Measurements from ENCODE around the gene ZFAND3.
A peak's percentile ranks its signal among the peaks of the same experiment; 100 is the strongest.

The ZFAND3 gene

DNA sequence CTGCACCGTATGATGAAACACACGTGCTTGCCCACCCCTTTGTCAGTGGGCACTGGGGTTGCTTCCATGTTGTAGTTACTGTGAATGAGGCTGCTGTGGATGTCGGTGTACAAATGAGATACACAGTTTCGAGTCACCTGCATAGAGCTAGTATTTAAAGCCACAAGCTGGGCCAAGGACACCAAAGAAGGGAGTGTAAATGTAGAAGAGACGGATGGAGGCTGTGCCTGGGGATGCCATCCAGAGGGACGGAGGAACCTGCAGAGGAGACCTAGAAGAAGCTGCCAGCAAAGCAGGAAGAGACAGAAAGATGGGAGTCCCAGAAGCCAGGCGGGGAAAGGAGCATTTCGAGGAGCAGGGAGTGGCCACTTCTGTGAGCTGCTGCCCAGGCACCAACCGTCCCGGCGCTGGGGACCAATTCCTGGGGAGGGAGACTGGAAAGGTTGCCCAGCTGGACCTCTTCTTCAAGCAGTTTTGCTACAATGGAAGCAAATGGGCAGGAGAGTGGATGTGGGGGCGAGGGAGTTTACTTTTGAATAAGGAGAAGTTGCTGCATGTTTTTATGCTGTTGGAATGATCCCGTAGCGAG lies 339.3 kb downstream of the ZFAND3 start:
- no peak for DNase-seq

DNA sequence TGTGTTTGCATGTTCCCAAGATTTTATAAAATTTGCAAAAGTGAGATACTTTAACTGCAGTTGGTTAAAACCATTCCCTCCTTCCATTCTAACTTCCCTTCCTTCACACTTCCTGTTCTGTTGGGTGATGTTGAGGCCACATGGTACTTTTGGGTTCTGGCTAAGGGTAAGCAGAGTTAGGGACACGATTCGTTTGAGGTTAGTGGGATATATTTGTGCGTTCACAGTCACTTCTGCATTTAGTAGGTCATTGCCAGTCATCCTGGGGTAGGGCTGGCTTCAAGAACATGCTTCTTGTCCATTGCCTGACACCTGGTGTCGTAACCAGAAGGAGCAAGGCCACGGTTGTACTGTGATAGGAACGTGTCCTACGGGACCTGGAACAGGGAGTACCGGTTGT lies 340.1 kb downstream of the ZFAND3 start:
- DNase-seq = no peak

DNA sequence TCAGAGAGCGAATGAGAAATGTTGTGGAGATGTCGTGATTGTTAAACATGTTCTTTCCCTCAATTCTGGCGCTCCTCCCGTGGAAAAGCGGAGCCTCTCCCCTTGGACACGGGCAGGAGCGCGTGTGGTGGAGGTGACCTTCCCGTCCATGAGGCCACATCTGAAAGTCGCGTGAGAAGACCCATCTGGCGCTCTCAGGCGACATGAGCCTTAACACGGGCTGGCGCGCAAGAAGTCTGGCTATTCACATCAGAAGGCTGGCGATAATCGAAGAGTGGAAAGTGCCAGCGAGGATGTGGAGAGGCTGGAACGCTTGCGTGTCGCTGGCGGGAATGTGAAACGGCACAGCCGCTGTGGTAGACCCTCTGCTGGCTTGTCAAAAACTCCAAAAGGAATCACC lies 341.3 kb downstream of the ZFAND3 start:
- DNase-seq = no peak

DNA sequence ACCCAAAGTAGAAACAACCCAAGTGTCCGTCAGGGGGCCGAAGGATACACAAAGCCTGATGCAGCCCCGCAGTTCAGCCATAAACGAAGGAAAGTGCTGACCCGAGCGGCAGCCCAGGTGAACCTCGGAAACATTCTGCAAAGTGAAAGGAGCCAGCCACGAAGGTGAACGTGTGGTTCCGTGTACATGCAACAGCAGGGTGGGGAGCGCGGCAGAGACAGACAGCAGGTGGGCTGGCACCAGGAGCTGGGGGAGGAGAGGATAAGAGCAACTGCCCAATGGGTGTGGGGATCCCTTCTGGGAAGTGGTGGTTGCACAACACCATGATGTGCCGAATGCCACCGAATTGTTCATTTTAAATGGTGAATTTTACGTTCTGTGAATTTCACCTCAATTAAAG lies 341.8 kb downstream of the ZFAND3 start:
- DNase-seq = no peak

DNA sequence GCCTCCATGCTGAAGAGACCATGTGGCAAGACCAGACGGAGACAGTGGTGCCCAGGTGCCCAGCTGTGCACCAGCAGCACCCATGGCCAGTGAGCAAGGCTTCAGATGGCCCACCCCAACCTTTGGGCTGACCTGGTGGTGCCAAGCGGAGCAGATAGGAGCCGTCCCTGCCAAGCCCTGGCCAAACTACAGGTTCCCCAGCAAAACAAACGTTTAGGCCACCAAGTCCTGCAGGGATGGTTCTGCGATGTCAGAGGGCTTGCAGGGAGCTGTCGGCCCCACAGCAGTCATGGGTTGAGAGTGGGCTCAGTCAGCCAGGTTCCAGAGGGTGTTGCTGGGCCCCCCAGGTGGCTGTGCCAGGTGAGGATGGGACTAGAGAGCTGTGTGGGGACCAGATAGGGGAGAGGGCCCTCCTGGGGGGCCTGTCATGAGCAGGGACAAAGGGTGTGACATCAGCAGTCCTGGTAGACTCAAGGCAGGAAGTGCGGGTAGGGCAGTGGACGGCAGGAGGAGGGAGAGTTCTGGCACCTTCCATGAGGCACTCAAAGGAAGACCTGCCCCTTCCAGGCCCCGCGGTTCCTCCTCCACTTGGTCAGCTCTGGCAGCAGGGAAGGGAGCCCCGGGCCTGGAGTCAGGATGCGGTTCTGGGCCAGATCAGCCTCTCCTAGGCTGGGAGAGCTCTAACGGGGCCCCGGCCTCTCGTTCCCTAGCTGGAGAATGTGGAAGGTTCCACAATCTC lies 342.4 kb downstream of the ZFAND3 start:
- no peak for DNase-seq

DNA sequence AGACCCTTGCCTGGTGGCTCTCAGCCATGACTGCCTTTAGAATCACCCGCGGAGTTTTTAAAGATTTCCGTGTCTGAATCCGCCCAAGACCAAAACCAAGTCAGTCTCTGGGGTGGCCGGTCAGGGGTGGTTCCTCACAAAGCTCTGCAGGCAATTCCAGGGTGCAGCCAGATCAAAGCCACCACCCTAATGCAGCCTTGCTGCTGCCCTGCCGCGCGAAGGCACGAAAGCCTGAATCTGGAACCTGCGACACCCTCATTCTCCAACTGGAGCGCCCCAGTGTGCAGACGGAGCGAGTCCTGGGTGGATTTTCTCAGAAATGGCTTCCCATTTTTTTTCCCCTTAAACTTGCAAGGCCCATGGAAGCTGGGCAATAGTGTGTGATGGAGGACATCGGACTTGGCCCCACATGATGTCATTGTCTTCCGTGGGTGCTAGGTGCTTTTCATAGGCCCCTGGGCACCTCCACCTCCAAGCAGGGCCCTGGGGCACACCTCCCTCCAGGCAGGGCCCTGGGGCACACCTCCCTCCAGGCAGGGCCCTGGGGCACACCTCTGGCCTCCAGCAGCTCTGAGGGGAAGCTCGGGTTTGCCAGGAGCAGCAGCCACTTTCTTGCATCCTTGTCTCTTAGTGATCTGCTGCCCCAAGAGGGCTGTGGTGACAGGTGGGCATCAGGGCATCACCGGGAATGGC lies 343.1 kb downstream of the ZFAND3 start:
- no peak for DNase-seq

DNA sequence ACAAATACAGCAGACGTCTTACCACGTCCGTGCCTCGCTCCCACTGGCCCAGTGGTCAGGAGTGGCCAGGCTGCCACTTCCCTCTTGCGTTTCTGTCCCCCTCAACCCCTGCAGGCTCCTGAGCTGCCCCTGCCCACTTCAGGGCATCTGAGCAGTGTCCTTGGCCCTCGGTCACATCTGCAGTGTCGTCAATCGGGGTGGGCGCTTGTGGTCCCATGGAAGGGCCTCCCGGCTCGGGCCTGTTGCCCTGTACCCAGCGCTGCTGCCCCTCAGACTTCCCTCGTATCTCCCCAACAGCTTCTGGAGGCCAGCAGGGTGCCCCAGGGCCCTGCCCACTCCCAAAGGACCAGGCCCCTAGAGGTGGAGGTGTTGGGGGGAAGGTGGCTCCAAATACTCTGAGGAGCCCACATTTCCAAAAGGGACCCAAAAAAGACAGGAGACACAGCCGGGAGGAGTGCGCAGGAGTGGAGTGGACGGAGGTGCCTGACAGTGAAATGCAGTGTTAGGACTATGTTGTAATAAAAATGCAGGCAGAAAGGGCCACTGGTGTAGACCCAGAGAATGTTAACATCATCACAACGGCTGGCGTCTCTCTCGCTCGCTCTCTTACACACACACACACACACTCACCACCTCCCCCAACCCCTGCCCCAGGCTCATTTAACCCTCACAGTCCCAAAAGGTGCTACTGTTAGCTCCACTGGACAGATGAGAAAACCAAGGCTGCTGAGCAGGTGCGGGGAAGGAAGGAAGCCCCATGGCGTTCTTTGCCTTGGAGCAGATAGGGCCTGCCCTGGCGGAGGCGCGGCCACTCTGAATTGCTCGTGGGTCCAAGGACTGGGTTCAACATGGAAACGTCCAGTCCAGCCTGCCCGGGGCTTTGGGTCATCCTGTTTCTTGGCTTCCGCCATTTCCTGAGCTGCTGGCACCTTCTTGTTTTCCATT lies 343.9 kb downstream of the ZFAND3 start:
- no peak for DNase-seq

DNA sequence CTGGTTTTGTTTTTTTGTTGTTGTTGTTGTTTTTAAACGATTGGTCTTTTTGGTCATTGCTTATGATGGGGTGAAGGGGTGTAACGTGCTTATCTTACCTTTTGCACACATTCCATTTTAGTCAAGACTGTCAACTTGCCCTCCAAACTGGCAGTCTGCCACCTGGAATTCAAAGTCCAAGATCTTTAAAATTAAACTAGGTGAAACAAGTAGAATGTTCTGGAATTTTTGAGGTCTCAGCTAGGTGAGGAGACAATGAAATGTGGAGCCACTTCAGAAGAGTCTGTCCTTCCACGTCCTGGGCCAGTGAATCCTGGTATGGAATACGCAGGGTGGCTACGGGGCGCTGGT lies 344.6 kb downstream of the ZFAND3 start:
- DNase-seq = no peak

DNA sequence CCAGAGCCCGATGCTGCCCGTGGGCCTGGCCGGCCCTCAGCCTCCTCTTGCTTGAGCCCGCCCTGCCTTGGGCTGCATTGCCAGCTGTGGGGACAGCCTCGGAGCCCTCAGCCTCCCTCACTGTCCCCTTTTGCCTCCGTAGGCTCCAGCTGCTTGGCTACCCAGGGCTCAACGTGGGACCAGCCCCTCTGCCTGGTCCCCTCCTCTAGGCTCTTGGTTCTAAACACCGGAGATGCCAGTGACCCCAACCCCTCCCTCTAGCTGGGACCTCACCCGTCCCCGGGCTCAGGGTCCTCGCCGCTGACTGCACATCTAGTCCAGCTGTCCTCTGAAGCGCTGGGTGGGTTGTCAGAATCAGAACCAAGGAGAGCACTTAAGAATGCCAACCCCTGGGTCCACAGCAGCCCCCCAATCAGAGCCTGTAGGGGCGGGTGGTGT lies 345.2 kb downstream of the ZFAND3 start:
- no peak for DNase-seq

DNA sequence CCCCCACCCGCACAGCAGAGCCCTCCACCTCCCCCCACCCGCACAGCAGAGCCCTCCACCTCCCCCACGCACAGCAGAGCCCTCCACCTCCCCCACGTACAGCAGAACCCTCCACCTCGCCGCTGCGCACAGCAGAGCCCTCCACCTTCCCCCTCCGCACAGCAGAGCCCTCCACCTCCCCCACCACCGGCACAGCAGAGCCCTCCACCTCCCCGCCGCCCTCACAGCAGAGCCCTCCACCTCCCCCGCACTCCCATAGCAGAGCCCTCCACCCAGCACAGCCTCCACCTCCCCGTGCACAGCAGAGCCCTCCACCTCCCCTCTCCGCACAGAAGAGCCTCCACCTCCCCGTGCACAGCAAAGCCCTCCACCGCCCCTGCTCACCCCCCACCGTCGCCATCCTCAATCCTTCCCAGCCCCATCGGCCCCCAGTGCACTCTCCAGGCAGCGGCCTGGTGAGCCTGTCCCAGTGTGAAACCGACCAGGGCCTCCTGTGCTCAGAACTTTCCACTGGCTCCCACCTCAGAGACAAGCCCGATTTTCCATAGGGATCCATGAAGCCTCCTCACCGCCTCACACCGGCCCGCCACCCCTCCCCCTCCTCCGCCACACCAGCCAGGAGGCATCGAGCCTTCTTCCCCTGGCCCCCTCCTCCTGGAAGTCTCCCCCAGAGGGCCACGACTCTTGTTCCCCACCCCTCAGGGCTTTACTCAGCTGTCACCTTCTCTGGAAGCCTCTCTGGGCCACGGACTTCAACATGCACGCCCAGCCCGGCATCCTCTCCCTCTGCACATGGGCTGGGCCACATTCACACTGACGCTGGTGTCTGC lies 347.1 kb downstream of the ZFAND3 start:
- DNase-seq = no peak

DNA sequence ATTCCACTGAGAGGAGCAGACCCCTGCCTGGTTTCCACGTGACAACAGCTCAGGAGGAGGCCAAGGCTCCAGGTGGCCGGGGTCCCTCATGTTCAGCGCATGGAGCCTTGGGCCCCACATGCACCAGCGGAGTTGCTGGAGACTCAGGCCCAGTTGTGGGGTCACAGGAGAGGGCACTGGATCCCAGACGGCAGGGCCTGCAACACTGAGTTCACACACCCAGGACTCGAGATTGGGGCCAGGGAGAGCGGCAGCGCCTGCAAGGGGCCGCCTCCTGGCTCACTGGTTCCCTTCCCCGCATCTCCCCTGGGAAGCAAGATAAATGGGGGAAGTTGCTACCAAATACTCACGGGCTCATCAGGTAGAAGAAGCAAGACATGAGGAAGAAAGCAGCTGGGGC lies 348.1 kb downstream of the ZFAND3 start:
- no peak for DNase-seq

DNA sequence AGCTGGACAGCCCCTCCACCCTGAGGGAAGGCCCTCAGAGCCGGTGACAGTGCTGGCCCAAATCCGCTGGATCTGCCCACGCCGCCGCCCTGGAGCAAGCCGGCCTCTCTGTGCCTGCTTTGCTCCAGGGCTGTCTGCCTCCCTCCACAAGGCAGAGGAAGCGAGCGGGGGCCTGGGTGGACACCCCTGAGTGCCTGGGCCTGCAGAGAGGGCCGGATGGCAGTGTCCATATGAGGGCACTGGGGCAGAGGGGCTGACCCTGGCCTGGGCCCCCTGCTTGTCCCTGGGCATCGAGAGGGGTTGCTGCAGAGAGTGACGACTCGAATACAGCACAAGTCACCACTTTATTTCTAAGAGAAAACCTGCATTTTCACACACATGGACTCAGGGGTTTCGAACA lies 348.6 kb downstream of the ZFAND3 start:
- no peak for DNase-seq

DNA sequence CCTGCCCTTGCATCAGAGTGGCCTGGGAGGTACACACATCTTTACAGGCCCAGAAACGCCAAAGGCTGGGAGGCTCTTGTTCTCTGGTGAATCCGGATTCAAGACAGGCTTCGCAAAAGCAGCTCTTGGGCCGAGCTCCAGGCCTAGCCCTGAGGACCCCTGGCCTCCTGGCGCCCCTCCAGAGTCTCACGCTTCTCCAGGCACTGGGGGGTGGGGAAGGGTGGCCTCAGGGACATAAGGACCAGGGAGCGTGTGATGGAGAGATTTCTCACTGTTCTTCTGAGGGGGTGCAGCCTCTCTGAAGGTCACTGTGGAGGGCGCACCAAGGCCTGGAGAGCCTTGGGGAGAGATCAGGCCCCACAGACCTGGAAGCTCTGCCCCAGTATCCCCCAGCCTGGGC lies 349.2 kb downstream of the ZFAND3 start:
- DNase-seq = no peak

DNA sequence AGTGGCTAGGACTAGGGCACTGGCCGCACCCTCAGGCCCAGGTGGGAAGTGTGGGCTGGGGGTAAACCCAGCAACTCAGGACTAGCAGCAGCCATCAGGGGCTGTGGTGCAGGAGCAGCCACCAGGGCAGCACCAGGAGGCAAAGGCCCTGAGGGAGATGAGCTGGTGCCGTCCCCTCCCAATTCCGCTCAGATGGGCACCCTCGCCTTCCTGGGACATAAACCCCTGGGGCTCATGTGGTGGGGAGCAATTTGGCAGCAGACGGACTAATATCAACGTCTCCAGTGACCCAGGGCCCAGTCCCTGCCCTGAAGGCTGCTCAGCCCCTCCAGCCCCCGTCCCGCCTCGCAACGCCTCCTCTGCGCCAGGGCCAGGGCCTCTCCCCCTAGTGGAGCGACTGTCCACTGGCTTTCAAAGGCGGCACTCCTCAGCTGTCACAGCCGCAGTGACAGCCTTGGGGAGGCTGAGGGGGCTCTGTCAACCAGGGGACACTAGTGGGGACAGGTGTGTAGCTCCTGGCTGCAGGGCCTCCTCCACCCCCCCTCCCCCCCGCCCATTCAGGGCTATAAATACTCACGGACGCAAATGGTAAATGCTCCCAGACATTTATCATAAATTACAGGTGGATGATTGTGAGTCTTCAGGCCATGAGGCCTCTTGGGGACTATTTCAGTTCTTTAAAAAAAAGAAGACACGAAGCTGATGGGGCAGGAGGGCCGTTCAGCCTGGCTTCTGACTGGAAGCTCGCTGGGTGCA lies 349.9 kb downstream of the ZFAND3 start:
- peak; percentile 58 to 67 for DNase-seq

DNA sequence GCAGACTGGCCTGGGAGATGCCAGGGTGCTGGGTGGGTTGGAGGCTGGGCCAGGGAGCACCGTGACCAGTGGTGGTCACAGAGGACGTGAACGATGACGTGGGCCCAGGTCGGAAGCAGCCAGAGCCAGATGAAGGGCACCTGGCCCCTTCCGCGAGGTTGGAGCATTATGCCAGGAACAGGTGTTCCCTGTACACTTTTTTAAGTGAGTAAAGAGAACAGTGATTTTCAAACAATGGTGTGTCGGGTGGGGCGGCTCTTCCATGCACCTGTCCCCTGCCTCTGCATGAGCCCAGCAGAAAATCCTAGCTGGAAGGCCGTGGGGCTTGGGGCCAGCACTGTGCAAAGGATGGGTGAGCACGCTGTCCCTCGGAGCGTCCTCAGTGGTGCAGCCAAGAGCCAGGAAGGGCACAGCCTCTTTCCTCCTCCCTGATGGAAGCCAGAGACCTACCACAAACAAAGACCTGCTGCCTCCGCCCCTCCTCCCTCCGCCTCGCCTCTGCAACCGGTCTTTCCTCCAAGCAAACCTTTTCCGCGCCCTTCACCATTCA lies 350.5 kb downstream of the ZFAND3 start:
- peak; percentile 82 to 92 for DNase-seq

DNA sequence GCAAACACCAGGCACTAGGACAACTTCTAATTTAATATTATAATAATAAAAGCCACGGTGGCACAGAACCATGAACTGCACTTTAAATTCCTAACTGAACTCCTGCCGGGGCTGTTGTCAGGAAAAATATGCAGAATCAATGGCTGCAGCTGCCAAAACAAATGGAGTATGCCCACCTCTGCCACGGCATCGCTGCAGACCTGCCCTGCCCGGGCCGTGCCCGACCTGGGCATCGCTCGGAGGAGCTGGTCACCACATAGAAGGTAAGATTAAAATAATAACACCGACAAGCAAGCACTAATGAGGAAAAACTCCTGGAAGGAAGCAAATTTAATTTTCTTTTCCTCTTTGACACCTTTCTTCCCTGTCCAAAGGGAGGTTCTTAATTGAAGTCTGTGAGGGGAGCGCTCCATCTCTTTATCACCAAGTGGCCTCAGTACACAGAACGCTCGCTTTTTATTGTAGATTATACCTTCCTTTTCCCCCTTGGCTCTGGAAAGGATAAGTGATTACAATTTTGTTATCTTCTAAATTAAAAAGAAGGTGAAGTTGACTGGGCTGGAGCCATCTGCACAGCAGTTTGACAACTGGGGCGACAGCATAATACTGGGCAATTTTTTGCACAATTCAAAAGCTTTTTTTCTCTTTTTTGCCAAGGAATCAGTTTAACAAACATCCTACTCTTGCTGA lies 351.3 kb downstream of the ZFAND3 start:
- no peak for DNase-seq

DNA sequence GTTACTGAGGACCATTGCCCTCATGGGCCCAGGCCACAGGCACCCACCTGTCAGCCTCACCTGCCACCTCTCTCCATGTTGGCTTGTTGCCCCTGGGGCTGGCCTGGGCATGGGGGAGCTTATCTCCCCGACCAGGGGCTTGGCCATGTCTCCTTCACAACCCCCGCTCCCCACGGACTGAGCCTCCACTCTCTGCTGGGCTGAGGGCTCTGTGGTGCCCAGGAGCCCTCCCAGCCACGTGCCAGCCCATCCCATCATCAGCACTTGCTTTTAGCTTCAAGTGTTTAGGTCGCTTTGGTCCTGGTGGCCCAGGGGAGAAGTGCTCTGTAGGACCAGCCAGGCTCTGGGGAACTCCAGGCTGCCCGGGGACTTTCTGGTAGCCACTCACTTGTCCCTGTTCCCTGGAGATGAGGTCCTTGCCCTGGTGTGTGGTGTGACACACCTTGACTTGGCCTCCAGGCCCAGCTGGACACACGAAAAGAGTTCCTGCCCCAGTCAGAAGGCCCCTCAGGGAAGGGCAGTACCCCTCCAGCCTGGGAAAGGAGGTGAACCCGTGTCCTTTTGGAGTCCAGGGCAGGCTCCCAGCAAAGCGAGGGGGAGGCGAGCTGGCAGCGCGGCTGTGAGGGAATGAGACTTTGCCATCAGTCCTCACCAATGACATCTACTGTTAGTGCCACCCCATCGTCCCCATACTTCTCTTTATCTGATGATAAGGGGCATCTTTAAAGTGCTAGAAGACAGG lies 352.6 kb downstream of the ZFAND3 start:
- DNase-seq = no peak

DNA sequence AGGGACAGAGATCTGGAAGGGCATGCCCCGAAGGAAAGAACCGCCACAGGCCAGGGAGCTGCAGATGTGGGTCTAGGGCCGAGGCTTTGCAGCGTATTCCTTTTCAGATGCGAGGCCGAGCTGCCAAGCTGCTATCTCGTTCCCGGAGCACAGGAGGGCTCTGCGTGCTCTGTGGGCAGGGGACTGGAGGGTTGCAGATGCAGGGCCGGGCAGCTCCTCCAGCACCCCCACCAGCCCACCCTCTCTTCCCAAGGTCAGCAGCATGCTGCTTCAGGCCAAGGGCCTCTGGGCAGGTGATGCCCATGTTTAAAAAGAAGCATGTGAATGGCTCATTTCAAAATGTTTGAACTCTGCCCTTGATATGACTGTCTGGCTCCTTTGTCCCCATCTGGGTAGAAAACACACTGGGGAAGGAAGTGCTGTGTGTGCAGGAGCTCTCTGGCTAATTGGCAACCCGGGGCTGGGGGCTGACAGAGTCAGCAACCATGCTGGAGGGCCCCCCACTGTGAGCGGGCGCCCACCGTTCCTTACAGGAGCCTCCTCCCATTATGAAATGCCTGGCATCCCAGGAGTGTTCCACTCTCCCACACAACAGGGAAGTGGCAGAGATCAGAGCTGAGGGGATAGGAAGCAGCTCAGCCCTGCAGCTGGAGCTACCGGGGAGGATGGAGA lies 353.3 kb downstream of the ZFAND3 start:
- no peak for DNase-seq

DNA sequence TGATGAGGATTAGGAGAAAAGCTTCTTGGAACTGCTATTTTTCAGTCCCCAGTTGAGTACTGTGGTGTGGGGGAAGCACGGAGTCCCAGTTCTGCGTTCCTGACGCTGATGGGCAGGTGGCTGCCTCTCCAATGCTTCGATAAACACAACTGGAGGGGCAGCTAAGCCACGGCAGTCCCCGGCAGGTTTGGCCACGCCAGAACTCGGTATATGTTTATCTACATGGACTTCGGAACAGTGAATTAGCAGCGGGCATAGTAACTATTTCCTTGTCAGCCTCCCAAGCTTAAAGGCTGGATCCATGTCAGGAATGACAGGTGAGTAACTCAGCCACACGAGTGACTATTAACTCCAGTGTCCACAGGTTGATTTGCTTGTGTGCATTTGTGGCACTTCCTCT lies 354.4 kb downstream of the ZFAND3 start:
- DNase-seq = no peak

All from NCI-H2081 (cell line).